ENCODE results near the gene TACR2.

- TF ChIP-seq CTCF (IDR thresholded peaks at IDR 0.05; ENCODE audit: borderline replicate concordance, extremely low read depth, low read length, poor library complexity, severe bottlenecking) = no peak
- TF ChIP-seq EZH2 (IDR thresholded peaks at IDR 0.05; ENCODE audit: borderline replicate concordance, low read depth, low read length, severe bottlenecking) = no peak
Observed at GRCh38 chr10:69457771-69458237, 41.1 kb upstream of the TACR2 start.

Data from DND-41 (cell line).